GM15510 (cell line): ENCODE results near the gene POLDIP3.

Experiments used
- POLR2A ChIP-seq: IDR thresholded peaks from 3 replicates; pipeline ENCODE4 v1.6.1; 2011; ENCODE audit warnings: borderline replicate concordance; ENCODE audit not compliant: insufficient read length; ENCODE audit errors: extremely low read depth

The POLDIP3 gene

DNA sequence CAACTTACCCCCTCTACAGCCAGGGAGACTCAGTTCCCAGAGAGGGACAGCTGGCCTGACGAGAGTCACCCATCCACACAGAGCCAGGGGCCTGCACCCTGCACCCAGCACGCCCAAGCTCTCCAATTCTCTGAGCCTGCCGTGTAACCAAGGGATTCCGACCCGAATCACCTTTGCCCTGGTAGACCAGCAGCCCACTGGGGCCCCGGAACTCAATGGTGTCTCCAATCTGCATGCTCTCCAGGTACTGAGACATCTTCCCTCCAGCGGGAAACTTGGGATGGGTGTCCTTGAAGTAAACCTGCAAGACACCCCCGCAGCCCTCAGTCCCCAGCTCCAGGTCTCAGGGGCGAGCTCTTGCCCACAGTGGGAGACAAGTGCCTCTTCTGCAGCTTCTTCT is 13.3 kb upstream of the POLDIP3 start:
- TF ChIP-seq POLR2A, result no peak

DNA sequence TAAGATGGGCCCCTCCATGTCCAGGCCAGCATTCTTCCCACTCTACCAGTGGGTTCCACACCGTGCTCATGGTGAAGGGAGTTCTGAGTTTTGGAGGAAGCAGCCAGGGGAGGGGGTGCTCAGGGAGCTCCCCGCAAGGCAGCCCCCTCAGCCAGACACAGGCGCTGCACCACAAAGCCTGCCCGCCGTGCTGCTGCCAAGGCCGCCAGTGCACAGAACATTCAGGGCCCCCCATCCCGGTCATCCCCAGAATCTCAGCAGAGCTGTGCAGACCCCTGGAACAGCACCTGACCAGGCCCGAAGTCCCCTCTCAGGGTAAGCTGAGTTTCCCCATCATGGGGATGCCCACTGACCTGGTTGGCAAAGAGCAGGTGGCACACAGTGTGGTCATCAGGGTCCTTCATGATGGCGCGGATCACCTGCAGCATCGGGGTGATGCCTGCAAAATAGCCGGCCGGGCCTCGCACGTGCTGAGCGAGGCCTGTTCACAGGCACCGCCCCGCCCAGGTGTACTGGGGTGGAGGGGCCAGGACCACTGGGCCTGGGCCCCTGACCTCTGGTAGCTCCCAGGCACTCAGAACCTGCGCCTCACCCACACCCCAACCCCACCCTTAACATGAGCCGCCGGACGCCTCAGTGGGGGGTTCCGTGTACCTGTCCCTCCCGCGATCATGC is 12.4 kb upstream of the POLDIP3 start:
- no peak for TF ChIP-seq POLR2A

DNA sequence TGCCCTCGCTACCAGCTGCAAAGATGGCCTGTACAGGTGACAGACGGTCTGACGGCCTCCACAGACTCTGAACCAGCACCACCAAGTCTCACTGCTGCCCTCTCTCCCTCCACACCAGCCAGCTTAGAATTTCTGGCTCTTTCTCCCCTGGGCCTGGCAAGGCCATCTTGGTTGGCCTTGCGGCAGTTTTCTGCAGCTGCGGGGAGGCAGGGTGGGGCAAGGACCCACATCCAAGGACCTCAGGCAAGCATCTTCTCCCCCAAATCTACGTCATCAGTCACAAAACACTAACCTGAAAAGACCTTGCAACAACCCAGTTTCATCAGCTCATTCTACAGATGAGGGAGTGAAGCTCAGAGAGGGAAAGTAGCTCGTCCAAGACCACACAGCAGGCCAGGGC is 11.7 kb upstream of the POLDIP3 start:
- no peak for TF ChIP-seq POLR2A

DNA sequence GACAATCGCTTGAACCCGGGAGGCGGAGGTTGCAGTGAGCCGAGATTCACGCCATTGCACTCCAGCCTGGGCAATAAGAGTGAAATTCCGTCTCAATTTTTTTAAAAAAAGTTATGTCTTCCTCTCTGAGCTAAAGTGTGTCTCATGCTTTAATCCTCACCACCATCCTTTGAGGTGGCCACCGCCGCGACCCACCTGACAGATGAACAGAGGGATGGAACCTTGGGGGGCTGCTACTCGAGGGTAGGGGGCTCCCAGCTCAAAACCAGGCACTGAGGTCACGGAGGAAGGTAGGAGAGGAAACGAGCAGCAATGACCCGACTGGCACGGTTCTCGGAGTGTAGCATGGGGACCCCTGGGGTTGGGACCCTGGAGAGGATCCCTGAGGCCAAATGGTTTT is 10.7 kb upstream of the POLDIP3 start:
- no peak for TF ChIP-seq POLR2A

DNA sequence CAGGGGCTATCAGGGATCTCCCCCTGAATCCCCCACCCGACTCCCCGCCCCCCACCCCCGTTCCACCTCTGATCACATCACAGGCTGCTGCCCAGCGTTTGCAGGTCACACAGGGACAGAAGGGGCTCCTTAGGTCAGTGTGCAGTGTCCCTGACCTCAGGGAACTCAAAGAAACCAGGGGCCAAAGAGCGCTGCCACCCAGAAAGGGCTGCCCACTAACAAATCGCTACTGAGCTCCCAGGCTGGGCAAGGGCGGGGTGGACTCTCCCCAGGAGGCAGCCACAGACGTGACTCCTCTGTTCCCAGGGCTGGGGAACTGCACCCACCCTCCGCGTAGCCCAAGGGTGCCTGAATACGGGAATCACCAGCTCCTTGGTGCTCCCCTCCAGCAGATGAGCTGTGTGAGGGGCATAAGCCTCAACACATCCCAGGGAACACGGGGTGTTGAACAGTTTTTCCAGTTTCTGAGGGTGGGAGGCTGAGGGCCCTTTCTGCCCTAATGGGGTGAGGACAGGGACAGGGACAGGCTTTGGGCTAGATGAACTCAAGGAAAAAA is 9.9 kb upstream of the POLDIP3 start:
- TF ChIP-seq POLR2A, result no peak

DNA sequence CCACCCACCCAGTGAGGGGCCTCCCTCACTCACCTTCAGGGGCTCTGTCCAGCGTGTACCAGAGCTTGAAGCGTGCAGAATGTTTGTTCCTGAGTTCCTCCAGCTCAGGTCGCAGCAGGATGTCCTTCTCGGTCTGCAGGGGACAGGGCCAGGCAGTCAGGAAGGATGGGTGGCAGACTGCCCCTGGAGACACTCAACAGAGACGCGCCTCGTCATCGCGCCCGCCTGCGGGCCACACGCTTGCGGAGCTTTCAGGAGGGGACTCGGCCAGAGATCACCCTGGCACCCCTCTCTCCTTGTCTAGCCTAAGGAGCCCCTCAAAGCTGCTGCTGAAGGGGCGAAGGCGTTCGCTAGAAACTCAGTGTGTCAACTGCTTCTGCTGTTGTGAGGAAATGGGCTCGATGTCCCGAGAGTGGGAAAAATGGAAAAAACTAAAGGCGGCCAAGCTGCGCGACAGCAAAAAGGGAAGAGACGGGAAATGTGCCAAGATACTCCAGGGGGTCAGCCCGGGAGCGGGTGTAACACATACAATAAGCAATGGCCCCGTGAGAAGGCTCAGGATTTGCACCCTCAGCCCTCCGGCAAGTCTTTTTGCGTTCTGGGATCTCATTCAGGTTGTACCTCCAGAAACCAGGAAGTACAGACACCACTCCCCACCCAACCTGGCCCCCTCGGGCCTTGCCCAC is 9.2 kb upstream of the POLDIP3 start:
- TF ChIP-seq POLR2A, result no peak

DNA sequence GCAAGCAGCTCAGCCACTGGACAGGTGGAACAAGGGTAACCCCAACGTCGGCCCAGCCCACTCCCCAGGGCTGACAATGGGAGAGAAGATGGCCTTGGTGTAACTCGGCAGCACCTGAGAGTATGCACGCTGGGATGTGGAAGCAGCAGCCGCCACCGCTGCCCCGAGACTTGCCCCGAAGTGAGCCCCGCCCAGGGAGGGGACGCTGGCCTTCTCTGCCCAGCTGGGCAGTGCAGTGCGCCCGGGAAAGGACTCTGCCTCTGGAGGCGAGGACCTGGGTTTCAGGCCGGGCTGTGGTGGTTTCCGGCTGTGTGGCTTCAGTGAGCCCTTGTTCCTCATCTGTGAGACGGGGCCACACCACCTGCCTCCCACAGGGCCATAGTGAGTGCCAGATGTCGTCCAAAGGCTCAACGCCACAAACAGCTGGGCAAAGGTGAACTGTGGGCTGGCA is 8.6 kb upstream of the POLDIP3 start:
- no peak for TF ChIP-seq POLR2A

DNA sequence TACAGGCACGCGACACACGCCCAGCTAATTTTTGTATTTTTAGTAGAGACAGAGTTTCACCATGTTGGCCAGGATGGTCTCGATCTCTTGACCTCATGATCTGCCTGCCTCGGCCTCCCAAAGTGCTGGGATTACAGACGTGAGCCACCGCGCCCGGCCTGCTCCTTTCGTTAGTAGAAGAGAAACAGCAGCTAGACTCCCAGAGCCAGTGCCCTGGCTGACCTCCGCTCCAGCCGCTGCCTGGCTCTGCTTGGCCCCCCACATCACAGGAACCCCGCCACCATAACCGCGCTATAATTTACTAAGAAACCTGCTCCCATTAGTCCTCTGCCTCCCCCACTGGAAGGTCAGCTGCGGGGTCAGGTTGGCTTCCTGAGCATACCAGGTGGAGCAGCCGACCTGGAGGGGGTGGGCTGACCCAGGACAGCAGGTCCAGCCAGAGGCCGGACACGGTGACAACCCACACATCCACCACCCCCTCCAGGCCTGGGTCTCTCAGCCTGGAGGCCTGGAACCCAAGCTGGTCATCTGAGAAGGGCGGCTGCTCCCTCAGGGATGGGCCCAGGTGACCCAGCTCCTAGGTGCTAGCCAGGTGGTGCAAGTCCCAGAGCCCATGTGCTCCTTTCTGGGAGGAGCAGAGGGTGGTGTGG is 7.5 kb upstream of the POLDIP3 start:
- no peak for TF ChIP-seq POLR2A

DNA sequence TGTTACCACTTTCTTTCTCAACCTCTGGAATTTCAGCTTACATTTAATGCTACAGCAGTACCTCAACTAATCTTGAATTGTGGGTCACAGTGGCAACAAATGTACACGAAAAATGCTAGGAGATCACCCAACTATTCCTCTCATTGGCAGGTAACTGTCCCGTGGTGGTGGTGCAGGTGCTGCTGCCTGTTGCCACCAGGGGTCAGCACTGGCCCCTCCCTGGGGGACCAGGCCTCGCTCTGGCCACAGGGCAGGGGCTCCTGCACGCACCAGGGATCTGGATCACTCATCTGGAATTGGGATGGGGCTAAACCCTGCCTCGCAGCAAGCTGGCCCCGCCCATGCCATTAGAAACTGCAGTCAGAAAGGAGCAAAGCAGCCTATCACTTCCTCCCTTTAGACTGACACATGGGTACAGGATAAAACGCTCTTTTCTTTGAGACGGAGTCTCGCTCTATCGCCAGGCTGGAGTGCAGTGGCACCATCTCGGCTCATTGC is 6.9 kb upstream of the POLDIP3 start:
- no peak for TF ChIP-seq POLR2A

DNA sequence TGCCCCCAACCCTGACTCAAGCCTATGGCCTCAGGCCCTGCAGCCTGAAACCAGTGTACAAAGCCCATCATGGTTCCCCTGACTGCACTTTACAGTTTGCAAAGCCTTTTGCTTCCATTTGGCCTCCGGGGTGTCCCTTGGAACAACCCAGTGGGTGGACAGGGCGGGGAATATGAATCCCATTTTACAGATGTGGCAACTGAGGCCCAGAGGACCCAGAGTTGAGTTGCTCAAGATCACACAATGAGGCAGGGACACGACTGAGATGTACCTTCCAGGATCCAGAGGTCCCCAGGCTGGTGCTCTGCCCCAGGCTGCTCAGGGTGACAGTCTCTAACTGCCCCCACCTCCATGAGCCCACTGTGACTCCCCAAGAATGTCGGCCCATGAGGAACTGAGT is 5.4 kb upstream of the POLDIP3 start:
- TF ChIP-seq POLR2A, result no peak

DNA sequence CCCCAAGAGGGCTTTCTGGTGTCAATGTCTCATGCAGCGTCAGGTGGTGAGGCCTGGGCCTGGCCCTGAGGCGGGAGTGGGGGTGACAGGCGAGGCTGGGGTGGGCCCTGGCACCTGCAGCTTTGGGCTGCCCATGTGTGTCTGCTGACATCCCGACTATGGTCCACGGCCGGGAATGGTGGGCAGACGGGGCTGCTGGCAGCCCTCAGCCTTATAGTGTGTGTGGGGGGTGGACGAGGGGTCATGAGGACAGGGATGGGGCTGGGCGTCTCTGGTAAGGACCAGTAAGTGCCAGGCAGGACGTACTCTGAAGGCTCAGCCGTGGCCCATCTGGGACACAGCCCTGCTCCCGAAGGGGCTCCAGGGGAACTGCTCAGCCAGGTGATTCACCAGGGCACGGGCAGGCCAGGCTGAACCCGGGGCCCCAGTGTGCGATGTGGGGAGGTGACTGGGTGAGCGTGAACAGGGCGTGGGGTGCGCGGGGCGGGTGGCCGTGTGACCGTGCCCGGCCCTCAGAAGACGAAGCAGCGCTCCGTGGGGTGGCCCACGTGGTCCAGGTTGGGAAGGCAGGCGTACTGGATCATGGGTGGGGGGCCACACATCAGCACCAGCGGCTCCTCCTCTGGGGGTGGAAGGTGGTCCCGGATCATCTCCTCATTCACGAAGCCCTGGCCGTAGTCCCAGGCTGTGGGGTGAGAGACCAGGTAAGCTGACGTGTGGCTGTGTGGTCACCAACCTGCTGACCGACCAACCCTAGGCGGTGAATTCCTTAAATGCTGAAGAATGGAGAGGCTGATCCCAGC is 4.8 kb upstream of the POLDIP3 start:
- TF ChIP-seq POLR2A, result no peak

DNA sequence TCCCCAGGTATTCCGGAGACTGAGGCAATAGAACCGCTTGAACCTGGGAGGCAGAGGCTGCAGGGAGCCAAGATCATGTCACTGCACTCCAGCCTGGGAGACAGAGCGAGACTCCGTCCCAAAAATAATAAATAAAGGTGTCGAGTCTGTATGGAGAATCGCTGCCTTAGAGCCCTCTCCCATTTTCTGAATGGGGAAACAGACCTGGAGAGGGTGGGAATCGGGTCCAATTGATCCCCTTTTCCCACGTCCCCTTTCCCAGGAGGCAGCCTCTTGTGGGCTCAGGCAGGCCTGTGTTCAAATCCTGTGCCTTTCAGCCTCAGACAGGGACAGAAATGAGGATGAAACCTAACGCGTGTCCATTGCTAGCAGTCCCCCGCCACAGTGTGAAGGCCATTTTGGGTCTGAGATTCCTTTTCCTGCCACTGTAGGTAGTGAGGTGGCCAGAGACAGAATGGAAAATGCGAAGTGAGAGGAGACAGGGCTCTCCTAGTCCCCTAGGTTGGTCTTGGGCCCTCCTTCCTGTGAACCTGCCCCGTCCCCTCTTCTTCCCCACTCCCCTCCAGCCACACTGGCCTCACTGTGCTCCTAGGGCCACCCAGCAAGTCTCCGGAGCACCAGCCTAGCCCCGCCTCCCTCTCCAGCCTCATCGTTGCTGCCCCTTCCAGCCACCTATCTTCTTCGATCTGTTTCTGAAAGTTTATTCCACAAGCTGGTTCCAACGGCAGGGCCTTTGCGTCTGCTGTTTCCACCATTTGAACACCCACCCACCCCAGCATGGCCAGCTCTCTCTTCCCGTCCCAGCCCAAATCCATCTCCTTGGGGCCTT is 2.7 kb upstream of the POLDIP3 start:
- no peak for TF ChIP-seq POLR2A

DNA sequence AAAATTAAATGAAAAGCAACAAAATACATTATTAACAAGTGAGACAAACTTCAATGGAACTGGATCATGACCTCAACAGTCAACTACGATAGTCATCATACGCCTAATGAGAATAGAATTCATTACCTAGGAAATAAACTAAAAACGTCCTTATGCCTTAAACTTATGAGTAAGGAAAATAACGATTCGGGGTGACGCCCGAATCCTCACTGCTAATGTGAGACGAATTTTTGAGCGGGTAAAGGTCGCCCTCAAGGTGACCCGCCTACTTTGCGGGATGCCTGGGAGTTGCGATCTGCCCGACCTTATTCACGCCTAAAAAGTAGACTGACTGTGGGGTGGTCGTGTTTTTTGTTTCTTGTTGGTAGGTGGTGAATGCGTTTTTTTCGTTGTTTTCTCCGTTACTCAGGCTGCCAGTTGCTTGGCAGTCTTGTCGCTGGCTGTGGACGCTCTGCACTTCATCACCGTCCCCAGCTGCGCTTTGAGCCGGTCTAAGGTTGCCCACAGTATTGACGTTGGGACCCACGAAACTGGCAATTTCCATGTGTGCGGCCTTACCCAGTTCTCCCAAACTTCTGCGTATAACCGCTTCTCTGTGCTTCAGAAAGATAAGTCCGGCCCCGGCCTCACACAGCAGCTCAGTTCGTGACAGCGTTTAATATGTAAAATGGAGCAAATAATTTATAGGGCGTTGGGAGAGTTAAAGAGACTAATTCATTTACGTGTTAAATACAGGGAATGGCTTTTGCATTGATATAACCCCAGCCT is 593 bp upstream of the POLDIP3 start:
- peak; percentile 100 for TF ChIP-seq POLR2A
